ENCODE results near the gene FUT3.
"Not testable (repeated sequence)": the region's sequence is repeated elsewhere in the genome, so short reads cannot be mapped to it uniquely, and the experiment has no call there.

Gene FUT3

GRCh38 chr19:5851302-5851701, at the start of gene FUT3:
Gene FUT3, minus strand, starts transcription at chr19:5851449.
- in situ Hi-C loops (cut with HindIII; ENCODE audit: low sequenced_read_pairs) = no loop called here

- in situ Hi-C loops (cut with HindIII; ENCODE audit: low sequenced_read_pairs) = no loop called here
Measured at GRCh38 chr19:5900976-5901375, 49.7 kb upstream of the FUT3 start.

GRCh38 chr19:5899728-5900526, 48.7 kb upstream of the FUT3 start:
- in situ Hi-C loops (cut with HindIII; ENCODE audit: low sequenced_read_pairs) = no loop called here

GRCh38 chr19:5897189-5897969, 46.1 kb upstream of the FUT3 start:
- in situ Hi-C loops (cut with HindIII; ENCODE audit: low sequenced_read_pairs) = no loop called here

- in situ Hi-C loops (cut with HindIII; ENCODE audit: low sequenced_read_pairs) = no loop called here
Measured at GRCh38 chr19:5896365-5897076, 45.3 kb upstream of the FUT3 start.

- in situ Hi-C loops (cut with HindIII; ENCODE audit: low sequenced_read_pairs) = no loop called here
Measured at GRCh38 chr19:5895890-5896289, 44.6 kb upstream of the FUT3 start.

GRCh38 chr19:5895409-5895808, 44.2 kb upstream of the FUT3 start:
- in situ Hi-C loops (cut with HindIII; ENCODE audit: low sequenced_read_pairs) = no loop called here

- in situ Hi-C loops (cut with HindIII; ENCODE audit: low sequenced_read_pairs) = no loop called here
Measured at GRCh38 chr19:5894704-5895349, 43.6 kb upstream of the FUT3 start.

- in situ Hi-C loops (cut with HindIII; ENCODE audit: low sequenced_read_pairs) = no loop called here
Measured at GRCh38 chr19:5893907-5894703, 42.9 kb upstream of the FUT3 start.

- in situ Hi-C loops (cut with HindIII; ENCODE audit: low sequenced_read_pairs) = no loop called here
Measured at GRCh38 chr19:5893296-5893903, 42.2 kb upstream of the FUT3 start.

- in situ Hi-C loops (cut with HindIII; ENCODE audit: low sequenced_read_pairs) = no loop called here
Measured at GRCh38 chr19:5892772-5893275, 41.6 kb upstream of the FUT3 start.

- in situ Hi-C loops (cut with HindIII; ENCODE audit: low sequenced_read_pairs) = no loop called here
Measured at GRCh38 chr19:5891938-5892771, 40.9 kb upstream of the FUT3 start.

- in situ Hi-C loops (cut with HindIII; ENCODE audit: low sequenced_read_pairs) = no loop called here
Measured at GRCh38 chr19:5891572-5891937, 40.3 kb upstream of the FUT3 start.

- in situ Hi-C loops (cut with HindIII; ENCODE audit: low sequenced_read_pairs) = no loop called here
Measured at GRCh38 chr19:5890099-5890498, 38.9 kb upstream of the FUT3 start.

GRCh38 chr19:5889288-5889971, 38.2 kb upstream of the FUT3 start:
- in situ Hi-C loops (cut with HindIII; ENCODE audit: low sequenced_read_pairs) = no loop called here

- in situ Hi-C loops (cut with HindIII; ENCODE audit: low sequenced_read_pairs) = not testable (repeated sequence)
Measured at GRCh38 chr19:5884065-5884811, 33.0 kb upstream of the FUT3 start.

- in situ Hi-C loops (cut with HindIII; ENCODE audit: low sequenced_read_pairs) = not testable (repeated sequence)
Measured at GRCh38 chr19:5883157-5883873, 32.1 kb upstream of the FUT3 start.

Data from DLD1 (cell line).